Urothelium cell line (cell line): Measurements from ENCODE around the gene GARRE1.

Experiments used
- DNase-seq: peaks from one replicate; pipeline ENCODE4 v3.0.0; 2011; ENCODE audit warnings: low spot score, mixed read lengths
- FAIRE-seq: peaks from 2 replicates; lab custom pipeline; 2011; peaks lifted over from hg19 to GRCh38; lab: Jason Lieb, UNC

GARRE1 gene

GRCh38 chr19:34284505-34284904 is 30.2 kb downstream of the GARRE1 start:
- FAIRE-seq = no peak
- no peak for DNase-seq

GRCh38 chr19:34287662-34288140 is 33.3 kb downstream of the GARRE1 start:
- no peak for FAIRE-seq

GRCh38 chr19:34288381-34288780 is 34.0 kb downstream of the GARRE1 start:
- FAIRE-seq (no peak), DNase-seq (no peak)

More at GRCh38 chr19:34287662-34288140, 33.3 kb downstream of the GARRE1 start:
- no peak for DNase-seq

GRCh38 chr19:34291235-34291634 is 36.9 kb downstream of the GARRE1 start:
- DNase-seq (no peak), FAIRE-seq (no peak)

GRCh38 chr19:34295103-34295502 is 40.7 kb downstream of the GARRE1 start:
- no peak for FAIRE-seq
- no peak for DNase-seq

GRCh38 chr19:34298891-34299520 is 44.7 kb downstream of the GARRE1 start:
- FAIRE-seq (no peak), DNase-seq (no peak)

- FAIRE-seq = no peak
- DNase-seq = no peak
Observed at GRCh38 chr19:34299576-34299975, 45.2 kb downstream of the GARRE1 start.

GRCh38 chr19:34300380-34300779 is 46.0 kb downstream of the GARRE1 start:
- DNase-seq (no peak), FAIRE-seq (no peak)

GRCh38 chr19:34300962-34301361 is 46.6 kb downstream of the GARRE1 start:
- FAIRE-seq = no peak
- DNase-seq = no peak
